H1 (cell line): ENCODE results near the gene UBE2O. TPM values are rescaled to one million over a fixed set of nuclear protein-coding genes. Genes with fewer than 3 reads are reported as not detected.

ENCODE experiments used
- CTCF ChIA-PET: fragments of 300-600 bp; sonication (Branson Sonifier 250); formaldehyde crosslinking; loops from one replicate; lab custom pipeline; 2021; ENCODE audit not compliant: partially characterized antibody; lab: Charles Lee
- POLR2A ChIA-PET: fragments of 300-600 bp; sonication (Branson Sonifier 250); formaldehyde crosslinking; loops from one replicate; lab custom pipeline; 2021; ENCODE audit warnings: inconsistent platforms; ENCODE audit not compliant: partially characterized antibody; lab: Charles Lee
- DNase-seq, 2 experiments: peaks; one replicate each; pipeline versions ENCODE4 v3.0.0 to v3.0.0-alpha.2; 2010 to 2022; ENCODE audit warnings: low spot score in 2 of 2, low read depth in 1 of 2, mixed read lengths in 1 of 2
- FAIRE-seq: peaks from 2 replicates; lab custom pipeline; 2011; peaks lifted over from hg19 to GRCh38; lab: Jason Lieb, UNC
- H2AFZ ChIP-seq: 2 replicates; pipeline ENCODE4 v1.8.1; 2012; ENCODE audit warnings: low read length, inconsistent platforms
- H2AK5ac ChIP-seq: 2 replicates; pipeline ENCODE4 v1.6.1; 2013; ENCODE audit warnings: low read depth, low read length
- H2BK120ac ChIP-seq: replicated peaks from 2 replicates; pipeline ENCODE3; 2013; ENCODE audit warnings: low read depth, low read length, inconsistent platforms
- H2BK12ac ChIP-seq: 2 replicates; pipeline ENCODE4 v1.6.1; 2013; ENCODE audit warnings: low read depth, low read length
- H2BK15ac ChIP-seq: 2 replicates; pipeline ENCODE4 v1.6.1; 2013; ENCODE audit warnings: low read length
- H2BK20ac ChIP-seq: 2 replicates; pipeline ENCODE4 v1.6.1; 2013; ENCODE audit warnings: low read length
- H2BK5ac ChIP-seq: 2 replicates; pipeline ENCODE4 v1.6.1; 2013; ENCODE audit warnings: low read depth, low read length
- H3K14ac ChIP-seq: 2 replicates; pipeline ENCODE4 v1.6.1; 2013; ENCODE audit warnings: inconsistent platforms; ENCODE audit not compliant: insufficient read length
- H3K18ac ChIP-seq: 2 replicates; pipeline ENCODE4 v1.6.1; 2013; ENCODE audit warnings: low read length; ENCODE audit errors: extremely low read depth
- H3K23ac ChIP-seq: 2 replicates; pipeline ENCODE4 v1.6.1; 2013; ENCODE audit warnings: inconsistent platforms; ENCODE audit not compliant: insufficient read length
- H3K23me2 ChIP-seq: 2 replicates; pipeline ENCODE4 v1.6.1; 2013; ENCODE audit warnings: low read depth, low read length
- H3K27ac ChIP-seq: 2 replicates; pipeline ENCODE4 v1.6.1; 2011; ENCODE audit warnings: low read depth, low read length, inconsistent platforms
- H3K27me3 ChIP-seq, 4 experiments: replicated peaks in 1 of 4; 1 replicate in 1 of 4; 2 replicates in 3 of 4; pipeline versions ENCODE4 v1.6.1 to v1.8.1; 2011 to 2013; ENCODE audit warnings: low read length in 3 of 4, mild to moderate bottlenecking in 3 of 4, inconsistent platforms in 2 of 4, mixed read lengths in 2 of 4, moderate library complexity in 1 of 4; ENCODE audit not compliant: control insufficient read depth in 3 of 4, insufficient read depth in 3 of 4; ENCODE audit errors: extremely low read depth in 1 of 4
- H3K36me3 ChIP-seq, 4 experiments: 2 replicates each; pipeline versions ENCODE4 v1.6.1 to v1.8.1; 2011 to 2013; ENCODE audit warnings: mild to moderate bottlenecking in 4 of 4, low read length in 3 of 4, moderate library complexity in 2 of 4, control low read depth in 1 of 4, inconsistent platforms in 1 of 4; ENCODE audit not compliant: insufficient read depth in 4 of 4, control insufficient read depth in 2 of 4
- H3K4ac ChIP-seq: replicated peaks from 2 replicates; pipeline ENCODE3; 2013; ENCODE audit warnings: low read length, low read depth, mixed read lengths, inconsistent platforms; ENCODE audit not compliant: insufficient read length
- H3K4me1 ChIP-seq, 4 experiments: replicated peaks in 1 of 4; 1 replicate in 1 of 4; 2 replicates in 3 of 4; pipeline versions ENCODE4 v1.6.1 to v1.8.1; 2011 to 2013; ENCODE audit warnings: low read length in 3 of 4, inconsistent platforms in 2 of 4, mixed read lengths in 1 of 4; ENCODE audit not compliant: insufficient read depth in 4 of 4, control insufficient read depth in 3 of 4
- H3K4me2 ChIP-seq, 2 experiments: 2 replicates each; pipeline versions ENCODE4 v1.6.1 to v1.8.1; 2011 to 2013; ENCODE audit warnings: low read depth in 2 of 2, low read length in 2 of 2, control low read depth in 1 of 2, inconsistent platforms in 1 of 2, mild to moderate bottlenecking in 1 of 2; ENCODE audit not compliant: insufficient read depth in 1 of 2
- H3K4me3 ChIP-seq, 4 experiments: fragments of 200-600, 300-600 bp in 1 of 4; sonication (generic), shearing (Covaris generic), sonication (Bioruptor Twin) in 1 of 4; 2 replicates each; pipeline versions ENCODE4 v1.5.1 to v1.8.1; 2011 to 2016; ENCODE audit warnings: low read length in 4 of 4, low read depth in 3 of 4, control low read depth in 2 of 4, inconsistent platforms in 2 of 4, mild to moderate bottlenecking in 2 of 4, mixed read lengths in 1 of 4, moderate library complexity in 1 of 4; ENCODE audit not compliant: insufficient read depth in 2 of 4; ENCODE audit errors: extremely low read depth in 1 of 4
- H3K56ac ChIP-seq: replicated peaks from 2 replicates; pipeline ENCODE3; 2013; ENCODE audit warnings: low read depth, mild to moderate bottlenecking, mixed read lengths, low read length, inconsistent platforms; ENCODE audit not compliant: insufficient read length
- H3K79me1 ChIP-seq: 2 replicates; pipeline ENCODE4 v1.6.1; 2013; ENCODE audit warnings: low read depth, low read length, control low read depth
- H3K79me2 ChIP-seq, 2 experiments: 2 replicates each; pipeline versions ENCODE4 v1.6.1 to v1.8.1; 2012 to 2013; ENCODE audit warnings: low read length in 2 of 2, mild to moderate bottlenecking in 2 of 2, inconsistent platforms in 1 of 2; ENCODE audit not compliant: insufficient read depth in 2 of 2, control insufficient read depth in 1 of 2
- H3K9ac ChIP-seq, 4 experiments: replicated peaks in 1 of 4; 1 replicate in 1 of 4; 2 replicates in 3 of 4; pipeline versions ENCODE4 v1.6.1 to v1.8.1; 2011 to 2013; ENCODE audit warnings: low read depth in 3 of 4, low read length in 3 of 4, control low read depth in 2 of 4, mild to moderate bottlenecking in 2 of 4, moderate library complexity in 2 of 4, inconsistent platforms in 1 of 4; ENCODE audit errors: extremely low read depth in 1 of 4
- H3K9me3 ChIP-seq, 2 experiments: 2 replicates each; pipeline versions ENCODE4 v1.6.1 to v1.8.1; 2012 to 2013; ENCODE audit warnings: mild to moderate bottlenecking in 2 of 2, moderate library complexity in 2 of 2, control low read depth in 1 of 2, inconsistent platforms in 1 of 2, low read depth in 1 of 2, low read length in 1 of 2, mixed read lengths in 1 of 2; ENCODE audit not compliant: insufficient read depth in 2 of 2
- H4K20me1 ChIP-seq, 2 experiments: replicated peaks in 1 of 2; 2 replicates each; pipeline versions ENCODE3 to v1.8.1; 2011 to 2013; ENCODE audit warnings: inconsistent platforms in 2 of 2, low read length in 2 of 2, mild to moderate bottlenecking in 1 of 2; ENCODE audit not compliant: insufficient read depth in 2 of 2, control insufficient read depth in 1 of 2
- H4K5ac ChIP-seq: 2 replicates; pipeline ENCODE4 v1.6.1; 2013; ENCODE audit warnings: low read length, low read depth, mixed read lengths, inconsistent platforms; ENCODE audit not compliant: insufficient read length
- H4K8ac ChIP-seq: 2 replicates; pipeline ENCODE4 v1.8.0; 2013; ENCODE audit warnings: mild to moderate bottlenecking, moderate library complexity, low read length, inconsistent platforms; ENCODE audit not compliant: insufficient read depth; ENCODE audit errors: extremely low read depth
- H4K91ac ChIP-seq: replicated peaks from 2 replicates; pipeline ENCODE3; 2013; ENCODE audit warnings: low read length, mixed read lengths, inconsistent platforms; ENCODE audit not compliant: insufficient read length
- ATF3 ChIP-seq: IDR thresholded peaks from 2 replicates; pipeline ENCODE4 v1.6.1; 2011; ENCODE audit warnings: low read depth, mild to moderate bottlenecking, low read length; ENCODE audit not compliant: insufficient read depth
- BCL11A ChIP-seq, 2 experiments: IDR thresholded peaks; one replicate each; pipeline ENCODE4 v1.6.1; 2011; ENCODE audit warnings: low read depth in 2 of 2, low read length in 2 of 2, mild to moderate bottlenecking in 2 of 2
- BRCA1 ChIP-seq: IDR thresholded peaks from 2 replicates; pipeline ENCODE4 v1.6.1; 2012; ENCODE audit warnings: low read depth, low read length, improper control_type of control experiment
- CHD1 ChIP-seq: IDR thresholded peaks from 2 replicates; pipeline ENCODE4 v1.6.1; 2012; ENCODE audit warnings: low read depth, low read length, improper control_type of control experiment
- HDAC6 ChIP-seq: IDR thresholded peaks from one replicate; pipeline ENCODE4 v1.7.1; 2012; ENCODE audit warnings: low read depth, mild to moderate bottlenecking, inconsistent platforms, low read length, moderate library complexity
- KDM1A ChIP-seq: fragments of 200-600, 300-600 bp; sonication (generic); IDR thresholded peaks from 2 replicates; pipeline ENCODE4 v1.7.1; 2016; ENCODE audit warnings: mild to moderate bottlenecking, low read length, borderline replicate concordance
- NANOG ChIP-seq: IDR thresholded peaks from 2 replicates; pipeline ENCODE4 v1.6.1; 2011; ENCODE audit warnings: low read length, low read depth, mild to moderate bottlenecking, inconsistent platforms; ENCODE audit not compliant: insufficient read depth, poor library complexity, severe bottlenecking
- POU5F1 ChIP-seq: IDR thresholded peaks from 2 replicates; pipeline ENCODE4 v1.6.1; 2011; ENCODE audit warnings: low read depth, mild to moderate bottlenecking, low read length, moderate library complexity
- RXRA ChIP-seq: IDR thresholded peaks from 2 replicates; pipeline ENCODE4 v1.6.1; 2011; ENCODE audit warnings: low read depth, mild to moderate bottlenecking, low read length, moderate library complexity; ENCODE audit not compliant: insufficient read depth
- SP1 ChIP-seq: IDR thresholded peaks from 2 replicates; pipeline ENCODE4 v1.6.1; 2011; ENCODE audit warnings: low read depth, low read length
- SRF ChIP-seq: IDR thresholded peaks from 2 replicates; pipeline ENCODE4 v1.6.1; 2011; ENCODE audit warnings: mild to moderate bottlenecking, low read depth, low read length, moderate library complexity
- TAF1 ChIP-seq: IDR thresholded peaks from 2 replicates; pipeline ENCODE4 v1.6.1; 2011; ENCODE audit warnings: mild to moderate bottlenecking, low read depth, low read length
- TBP ChIP-seq: IDR thresholded peaks from 2 replicates; pipeline ENCODE4 v1.6.1; 2011; ENCODE audit warnings: low read depth, low read length, improper control_type of control experiment
- WGBS, 2 experiments: shearing (Covaris generic) in 1 of 2; methylation state at CpG; one replicate each; pipeline versions ENCODE4 v1.1.6 to v1.1.7; 2013 to 2015; ENCODE audit warnings: low lambda C conversion rate in 2 of 2, mixed read lengths in 2 of 2, inconsistent platforms in 1 of 2, low coverage in 1 of 2, missing lambda C conversion rate in 1 of 2; ENCODE audit not compliant: insufficient replicate concordance in 2 of 2, insufficient coverage in 1 of 2, insufficient read length in 1 of 2; ENCODE audit errors: extremely low coverage in 1 of 2, missing lambda C conversion rate in 1 of 2; 5-methylcytosine and 5-hydroxymethylcytosine counted together
- polyA plus RNA-seq, 7 experiments: library from polyadenylated mRNA; depleted of rRNA in 3 of 7; stranded (reverse) in 5 of 7; unstranded in 2 of 7; fragments of >200 nt in 5 of 7; fragments of 200-250 nt in 2 of 7; gene quantifications; 1 replicate in 5 of 7; 2 replicates in 1 of 7; 4 replicates in 1 of 7; pipeline versions ENCODE4 v1.2.1 to v1.2.3, GENCODE V29; 2011 to 2013; ENCODE audit warnings: missing spikeins in 2 of 7, mixed read lengths in 2 of 7
- total RNA-seq: library from RNA; stranded (reverse); fragmentation: NEBNext Ultra II Directional; extraction: Animal tissue kit (Norgen Biotek cat#: 25700); gene quantifications from 2 replicates; pipeline ENCODE4 v1.2.1, GENCODE V29; 2021

UBE2O gene
- total and polyA plus RNA-seq, 2 of the 8 experiments (the other 6 are each of a cell fraction or from before 2014, with no cell fraction given), result 24.4 to 63.0 TPM

DNA sequence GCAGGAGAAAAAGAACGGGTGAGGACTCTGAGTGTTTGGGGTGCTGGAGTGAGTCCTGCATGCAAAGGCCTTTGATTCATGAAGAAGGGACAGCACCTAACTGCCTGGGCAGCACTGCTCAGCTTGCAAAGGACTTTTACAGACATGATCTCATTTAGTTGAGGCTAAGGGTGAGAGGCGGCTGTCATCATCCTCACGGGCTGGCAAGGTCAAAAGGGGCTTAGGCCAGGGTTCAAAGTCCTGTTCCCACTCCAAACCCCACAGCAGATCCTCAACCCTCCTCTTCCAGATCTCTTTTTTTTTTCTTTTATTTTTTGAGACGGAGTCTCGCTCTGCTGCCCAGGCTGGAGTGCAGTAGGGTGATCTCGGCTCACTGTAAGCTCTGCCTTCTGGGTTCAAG is 43.5 kb upstream of the UBE2O start:
- H3K56ac ChIP-seq, result no peak overlapping the region
- no peaks in the 10 kb centered on the region for H3K9me3 ChIP-seq
- H3K27ac ChIP-seq, result no peak overlapping the region
- H2BK120ac ChIP-seq, result no peak overlapping the region
- H2BK20ac ChIP-seq, result no peak overlapping the region
- POLR2A ChIA-PET, result interaction anchor here (0.7 to 1.2 kb wide), 3 partner anchors 29 to 1025 kb away, joined by 3 to 4 read pairs (median 3); partner anchors contain the start of gene AANAT
- DNase-seq, result no peak
- H2BK15ac ChIP-seq, result no peak overlapping the region
- H4K5ac ChIP-seq, result no peak overlapping the region
- H3K18ac ChIP-seq, result no peak overlapping the region
- H2AFZ ChIP-seq, result no peak overlapping the region
- no peak overlapping the region for H4K8ac ChIP-seq
- peaks cover 10 to 49% (median 38%) of the 10 kb centered on the region in 4 experiments for H3K4me1 ChIP-seq
- H3K23me2 ChIP-seq, result peaks cover 6% of the 10 kb centered on the region; the same call in 1 of the 2 replicates
- no peak overlapping the region for H3K23ac ChIP-seq
- H3K4ac ChIP-seq, result no peak overlapping the region
- H3K14ac ChIP-seq, result no peak overlapping the region
- no peak overlapping the region for H4K91ac ChIP-seq
- no peak overlapping the region for H3K4me3 ChIP-seq
- no peaks in the 10 kb centered on the region for H3K36me3 ChIP-seq
- no peak overlapping the region for H2AK5ac ChIP-seq
- peaks cover 12% of the 10 kb centered on the region for H3K79me1 ChIP-seq
- H3K79me2 ChIP-seq, result peaks cover 0 to 6% of the 10 kb centered on the region in 2 experiments; a peak in 2 of 4 replicates
- CTCF ChIA-PET, result interaction anchor here (0.7 to 20.2 kb wide), 7 partner anchors 10 to 197 kb away, joined by 3 to 446 read pairs (median 4); partner anchors contain the start of gene AANAT
- no peaks in the 10 kb centered on the region for H3K27me3 ChIP-seq
- no peak overlapping the region for H2BK12ac ChIP-seq
- H3K9ac ChIP-seq, result no peak overlapping the region
- H4K20me1 ChIP-seq, result peaks cover 8 to 29% of the 10 kb centered on the region in 2 experiments
- H2BK5ac ChIP-seq, result no peak overlapping the region
- WGBS, 2 experiments, result 99% methylated on average over 6 of the region's 6 CpGs; no CpG with 5 or more reads in 1 of the 2 experiments
- no peak for FAIRE-seq
- no peak overlapping the region for H3K4me2 ChIP-seq
- TF ChIP-seq BCL11A (IDR thresholded peaks at IDR 0.05; ENCODE audit: low read depth in 2 of 2, low read length in 2 of 2) (no peak), BRCA1 (no peak), TBP (no peak), ATF3 (no peak), RXRA (no peak), CHD1 (no peak), SP1 (no peak), NANOG (no peak), SRF (no peak), POU5F1 (no peak), KDM1A (no peak), TAF1 (no peak), HDAC6 (no peak)
